Cardiac muscle cell (in vitro differentiated cells and primary cell): ENCODE data around the gene FAM107B. TPM values are rescaled to one million over a fixed set of nuclear protein-coding genes. Genes with fewer than 3 reads are reported as not detected.

Experiments used
- DNase-seq, 2 donors: peaks; one replicate each; pipeline versions ENCODE4 v3.0.0 to v3.0.0-alpha.2; 2010 to 2017; ENCODE audit warnings: low read depth in 1 of 2, low spot score in 1 of 2
- H3K27ac ChIP-seq: fragments of 200-600 bp; sonication (generic); 2 replicates; pipeline ENCODE4 v1.5.1; 2016
- H3K27me3 ChIP-seq: fragments of 200-600 bp; sonication (generic); 2 replicates; pipeline ENCODE4 v1.6.0; 2016; ENCODE audit warnings: control low read depth
- H3K36me3 ChIP-seq: fragments of 200-600 bp; sonication (generic); 2 replicates; pipeline ENCODE4 v1.5.1; 2016; ENCODE audit warnings: control low read depth
- H3K4me1 ChIP-seq: fragments of 200-600 bp; sonication (generic); 2 replicates; pipeline ENCODE4 v1.8.1; 2017; ENCODE audit warnings: low read depth, mild to moderate bottlenecking, mixed run types
- H3K4me3 ChIP-seq: fragments of 200-600 bp; sonication (generic); 2 replicates; pipeline ENCODE4 v1.5.1; 2016; ENCODE audit warnings: mild to moderate bottlenecking
- H3K9me3 ChIP-seq: fragments of 200-600 bp; sonication (generic); 2 replicates; pipeline ENCODE4 v1.5.1; 2017; ENCODE audit warnings: low read depth, mild to moderate bottlenecking, control low read depth
- CTCF ChIP-seq: IDR thresholded peaks from 2 replicates; pipeline ENCODE4 v1.5.1; 2012; ENCODE audit warnings: low read depth, mild to moderate bottlenecking, low read length
- polyA plus RNA-seq: library from polyadenylated mRNA; unstranded; fragments of >200 nt; fragmentation: Nextera tagmentation; extraction: Ambion mirVana; gene quantifications from 2 replicates; pipeline ENCODE4 v1.2.1, GENCODE V29; 2016
- total RNA-seq: library from RNA; depleted of rRNA; stranded (reverse); fragments of >200 nt; gene quantifications from 2 replicates; pipeline ENCODE4 v1.2.3, GENCODE V29; 2016

The FAM107B gene
- total and polyA plus RNA-seq, 2 experiments from 2014 or later = 6.0 to 9.6 TPM

- no peak overlapping the region for H3K27ac ChIP-seq
- no peak for TF ChIP-seq CTCF
- no peak for DNase-seq
These were observed 119.8 kb downstream of the FAM107B start for GRCh38 chr10:14654821-14655382.

GRCh38 chr10:14653271-14654161 is 121.2 kb downstream of the FAM107B start:
- Histone ChIP-seq H3K4me1 (peaks cover 36% of the 10 kb centered on the region), H3K27ac (no peak overlapping the region), H3K36me3 (no peaks in the 10 kb centered on the region), H3K27me3 (no peaks in the 10 kb centered on the region), H3K4me3 (no peak overlapping the region), H3K9me3 (no peaks in the 10 kb centered on the region)
- TF ChIP-seq CTCF = no peak
- peak in 1 of 2 donors; percentile 87 for DNase-seq

More at GRCh38 chr10:14654821-14655382, 119.8 kb downstream of the FAM107B start:
- peaks cover 26% of the 10 kb centered on the region for H3K4me1 ChIP-seq
- H3K27me3 ChIP-seq = no peaks in the 10 kb centered on the region
- no peaks in the 10 kb centered on the region for H3K36me3 ChIP-seq
- H3K4me3 ChIP-seq = no peak overlapping the region
- no peaks in the 10 kb centered on the region for H3K9me3 ChIP-seq

GRCh38 chr10:14652816-14653215 is 121.9 kb downstream of the FAM107B start:
- Histone ChIP-seq H3K27me3 (no peaks in the 10 kb centered on the region), H3K4me3 (no peak overlapping the region), H3K9me3 (no peaks in the 10 kb centered on the region), H3K36me3 (no peaks in the 10 kb centered on the region), H3K4me1 (peaks cover 42% of the 10 kb centered on the region), H3K27ac (no peak overlapping the region)
- DNase-seq = no peak
- no peak for TF ChIP-seq CTCF

- Histone ChIP-seq H3K36me3 (no peaks in the 10 kb centered on the region), H3K27ac (no peak overlapping the region)
- TF ChIP-seq CTCF = no peak
These were observed 122.6 kb downstream of the FAM107B start for GRCh38 chr10:14652067-14652466.

GRCh38 chr10:14649739-14650138 is 125.0 kb downstream of the FAM107B start:
- H3K9me3 ChIP-seq = no peaks in the 10 kb centered on the region
- H3K36me3 ChIP-seq = no peaks in the 10 kb centered on the region
- H3K4me3 ChIP-seq = no peak overlapping the region
- no peak for DNase-seq
- peaks cover 40% of the 10 kb centered on the region for H3K4me1 ChIP-seq
- TF ChIP-seq CTCF = no peak
- no peak overlapping the region for H3K27ac ChIP-seq
- H3K27me3 ChIP-seq = no peaks in the 10 kb centered on the region

More at GRCh38 chr10:14652067-14652466, 122.6 kb downstream of the FAM107B start:
- Histone ChIP-seq H3K9me3 (no peaks in the 10 kb centered on the region), H3K4me3 (no peak overlapping the region), H3K4me1 (peaks cover 44% of the 10 kb centered on the region), H3K27me3 (no peaks in the 10 kb centered on the region)
- DNase-seq = no peak
